22Rv1 (cell line): Measurements from ENCODE around the gene CD1C.

ENCODE experiments used
- CTCF ChIP-seq: fragments of 450-650 bp; IDR thresholded peaks from 2 replicates; pipeline ENCODE4 v1.5.1; 2017; ENCODE audit warnings: mild to moderate bottlenecking
- ZFX ChIP-seq: fragments of 450-650 bp; IDR thresholded peaks from 2 replicates; pipeline ENCODE4 v1.6.1; 2017; ENCODE audit warnings: antibody characterized with exemption, borderline replicate concordance

- TF ChIP-seq CTCF (no peak), ZFX (no peak)
Observed at GRCh38 chr1:158289811-158290210, at the start of gene CD1C.
